NCI-H345 treated with DMSO at 0.1 percent for 48 hours (cell line): ENCODE data around the gene GNG12.

Source experiments
- DNase-seq: peaks from one replicate; lab custom pipeline; 2025; ENCODE audit not compliant: unreplicated experiment; lab: John Stamatoyannopoulos, UW

GNG12 gene

GRCh38 chr1:67711158-67711854, 122.0 kb downstream of the GNG12 start:
- no peak for DNase-seq

- no peak for DNase-seq
Observed at GRCh38 chr1:67710417-67710816, 122.8 kb downstream of the GNG12 start.

GRCh38 chr1:67708606-67709005, 124.7 kb downstream of the GNG12 start:
- DNase-seq = no peak

- no peak for DNase-seq
Observed at GRCh38 chr1:67705735-67706453, 127.4 kb downstream of the GNG12 start.

GRCh38 chr1:67704351-67704750, 128.9 kb downstream of the GNG12 start:
- no peak for DNase-seq

DNA sequence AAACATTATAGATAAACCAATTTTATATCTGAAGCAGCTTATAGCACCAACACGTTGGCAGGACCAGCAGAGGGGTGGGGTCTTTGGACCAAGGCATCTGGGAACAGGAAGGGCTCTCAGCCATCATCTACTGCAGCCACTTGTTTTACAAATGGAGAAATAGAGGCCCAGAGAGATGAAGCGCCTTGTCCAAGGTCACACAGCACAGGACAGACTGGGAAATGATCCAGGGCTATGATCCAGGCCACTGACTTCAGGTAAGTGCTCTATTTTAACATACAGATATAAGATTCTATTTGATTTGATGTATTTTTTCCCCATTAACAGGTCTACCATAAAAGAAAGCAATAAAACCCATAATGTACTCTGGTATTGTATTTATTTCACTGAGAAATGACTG, 131.4 kb downstream of the GNG12 start:
- DNase-seq = no peak

GRCh38 chr1:67700692-67701410, 132.4 kb downstream of the GNG12 start:
- no peak for DNase-seq

GRCh38 chr1:67700220-67700619, 133.0 kb downstream of the GNG12 start:
- DNase-seq = no peak

DNA sequence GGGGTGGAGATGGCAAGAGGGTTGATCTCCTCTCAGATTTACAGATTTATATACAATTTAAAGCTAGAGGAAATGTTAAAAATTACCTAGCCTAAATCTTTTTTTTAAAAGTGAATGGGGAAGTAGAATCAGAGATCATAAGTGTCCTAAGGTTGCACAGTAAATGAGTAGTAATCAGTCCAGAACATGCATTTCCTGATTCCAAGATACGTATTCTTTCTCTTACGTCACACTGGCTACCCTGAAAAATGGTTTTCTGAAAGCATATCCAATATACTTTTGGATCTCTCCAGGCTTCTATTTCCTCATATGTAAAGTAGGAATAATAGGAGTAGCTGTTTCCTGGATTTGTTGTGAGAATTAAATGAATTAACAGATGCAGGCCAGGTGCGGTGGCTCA, 136.6 kb downstream of the GNG12 start:
- DNase-seq = no peak

DNA sequence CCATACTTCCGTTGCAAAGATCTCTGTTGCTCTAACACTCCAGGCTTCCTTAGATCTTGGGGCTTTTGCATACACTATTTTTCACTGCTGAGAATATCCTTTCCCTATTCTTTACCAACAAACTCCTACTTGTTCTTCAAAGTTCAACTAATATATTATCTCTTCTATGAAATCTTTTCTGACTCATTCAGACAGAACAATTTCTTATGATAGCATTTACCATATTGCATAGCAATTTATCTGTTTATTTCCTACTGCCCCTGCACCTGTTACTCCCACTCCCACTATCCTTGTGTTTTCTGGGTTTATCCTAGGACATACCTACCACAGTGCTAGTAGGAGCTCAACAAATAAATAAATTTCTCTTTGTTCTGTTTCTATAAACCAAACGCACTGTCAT, 137.3 kb downstream of the GNG12 start:
- DNase-seq = no peak

DNA sequence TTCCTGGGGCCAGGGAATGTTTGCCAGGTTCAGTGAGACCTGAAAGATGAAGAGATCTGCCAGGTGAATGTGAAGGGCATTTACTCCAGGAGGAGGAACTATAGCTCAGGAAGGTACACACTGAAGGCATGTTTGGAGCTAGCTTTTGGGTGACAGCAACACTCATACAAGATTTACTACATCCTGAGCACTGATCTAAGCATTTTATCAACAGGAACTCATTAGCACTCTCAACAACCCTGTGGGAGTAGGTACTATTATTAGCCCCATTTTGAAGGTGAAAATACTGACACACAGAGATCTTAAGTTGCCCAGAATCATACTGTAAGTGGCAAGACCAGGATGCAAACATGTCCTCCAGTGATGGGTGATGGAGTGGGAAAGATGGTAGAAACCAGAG, 141.6 kb downstream of the GNG12 start:
- DNase-seq = no peak

- DNase-seq = no peak
Observed at GRCh38 chr1:67690411-67690810, 142.9 kb downstream of the GNG12 start.

GRCh38 chr1:67690018-67690363, 143.3 kb downstream of the GNG12 start:
- DNase-seq = no peak

DNA sequence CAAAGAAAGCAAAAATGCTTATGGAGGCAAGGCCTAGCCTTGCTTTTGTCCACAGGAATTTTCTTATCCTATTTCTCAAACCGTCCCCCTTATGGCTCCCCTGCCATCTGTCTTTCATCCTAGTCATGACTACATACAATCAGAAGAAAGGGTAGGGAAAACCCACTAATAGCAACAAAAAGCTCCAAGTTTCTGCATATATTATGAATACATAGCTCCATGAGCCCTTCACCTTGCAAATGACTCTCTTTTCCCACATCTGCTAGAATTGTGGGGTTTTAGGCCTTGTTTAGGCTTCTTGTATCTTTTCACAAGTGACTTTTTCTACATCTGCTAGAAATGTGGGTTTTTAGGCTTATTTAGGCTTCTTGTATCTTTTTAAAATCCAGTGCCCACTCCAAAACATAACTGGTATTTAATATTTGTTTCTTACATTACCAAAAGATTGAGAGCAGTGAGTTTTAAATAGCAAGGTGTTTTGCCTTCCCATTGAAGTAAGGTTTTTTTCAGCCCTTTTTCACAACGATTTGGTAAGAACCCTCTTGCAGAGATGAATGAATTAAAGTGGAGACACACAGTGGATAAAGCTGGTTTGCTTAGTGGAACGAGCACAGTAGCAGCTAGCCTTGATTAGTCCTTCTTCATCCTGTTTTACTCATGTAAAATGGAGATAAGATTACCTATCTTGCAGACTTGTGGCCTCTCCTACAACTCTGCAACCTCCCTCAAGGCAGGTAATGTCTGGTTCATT, 143.8 kb downstream of the GNG12 start:
- DNase-seq = no peak

DNA sequence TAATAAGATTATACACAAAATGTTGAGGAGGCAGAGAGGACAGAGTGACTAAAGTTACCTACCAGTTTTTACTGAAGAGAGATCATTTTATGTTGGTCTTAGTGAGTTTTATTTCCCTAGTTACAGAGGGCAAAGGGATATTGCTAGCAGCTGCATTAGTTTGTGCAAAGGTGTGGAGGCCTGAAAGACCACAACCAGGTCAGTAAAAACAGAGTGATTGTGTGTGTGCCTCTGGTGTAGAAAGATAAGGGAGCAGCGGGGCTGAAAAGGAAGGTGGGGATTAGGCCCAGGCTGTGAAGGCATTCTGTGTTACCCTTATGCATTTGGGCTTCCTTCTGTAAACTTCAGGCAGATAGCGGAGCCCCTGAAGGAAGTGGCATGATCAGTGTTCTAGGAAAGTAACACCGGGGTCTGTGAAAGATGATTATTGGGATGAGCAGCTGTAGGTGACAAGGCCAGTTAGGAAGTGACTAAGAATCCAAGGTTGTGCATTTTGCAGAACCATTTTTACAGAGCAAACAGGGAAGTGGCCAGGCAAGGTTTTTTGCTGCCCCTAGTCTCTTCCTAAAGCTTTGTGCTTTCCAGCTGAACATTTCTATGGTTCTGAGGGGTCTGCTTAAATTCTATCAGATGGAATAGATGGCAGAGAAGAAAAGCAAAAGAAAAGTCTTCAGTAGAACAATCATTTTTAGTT, 144.6 kb downstream of the GNG12 start:
- no peak for DNase-seq

DNA sequence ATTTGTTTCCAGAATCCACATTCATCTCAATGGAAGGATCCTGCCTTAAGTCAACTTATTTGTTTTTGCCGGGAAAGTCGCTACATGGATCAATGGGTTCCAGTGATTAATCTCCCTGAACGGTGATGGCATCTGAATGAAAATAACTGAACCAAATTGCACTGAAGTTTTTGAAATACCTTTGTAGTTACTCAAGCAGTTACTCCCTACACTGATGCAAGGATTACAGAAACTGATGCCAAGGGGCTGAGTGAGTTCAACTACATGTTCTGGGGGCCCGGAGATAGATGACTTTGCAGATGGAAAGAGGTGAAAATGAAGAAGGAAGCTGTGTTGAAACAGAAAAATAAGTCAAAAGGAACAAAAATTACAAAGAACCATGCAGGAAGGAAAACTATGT, 145.6 kb downstream of the GNG12 start:
- no peak for DNase-seq

- no peak for DNase-seq
Observed at GRCh38 chr1:67687198-67687545, 146.1 kb downstream of the GNG12 start.

GRCh38 chr1:67686267-67687197, 146.7 kb downstream of the GNG12 start:
- DNase-seq = peak; percentile 76

DNA sequence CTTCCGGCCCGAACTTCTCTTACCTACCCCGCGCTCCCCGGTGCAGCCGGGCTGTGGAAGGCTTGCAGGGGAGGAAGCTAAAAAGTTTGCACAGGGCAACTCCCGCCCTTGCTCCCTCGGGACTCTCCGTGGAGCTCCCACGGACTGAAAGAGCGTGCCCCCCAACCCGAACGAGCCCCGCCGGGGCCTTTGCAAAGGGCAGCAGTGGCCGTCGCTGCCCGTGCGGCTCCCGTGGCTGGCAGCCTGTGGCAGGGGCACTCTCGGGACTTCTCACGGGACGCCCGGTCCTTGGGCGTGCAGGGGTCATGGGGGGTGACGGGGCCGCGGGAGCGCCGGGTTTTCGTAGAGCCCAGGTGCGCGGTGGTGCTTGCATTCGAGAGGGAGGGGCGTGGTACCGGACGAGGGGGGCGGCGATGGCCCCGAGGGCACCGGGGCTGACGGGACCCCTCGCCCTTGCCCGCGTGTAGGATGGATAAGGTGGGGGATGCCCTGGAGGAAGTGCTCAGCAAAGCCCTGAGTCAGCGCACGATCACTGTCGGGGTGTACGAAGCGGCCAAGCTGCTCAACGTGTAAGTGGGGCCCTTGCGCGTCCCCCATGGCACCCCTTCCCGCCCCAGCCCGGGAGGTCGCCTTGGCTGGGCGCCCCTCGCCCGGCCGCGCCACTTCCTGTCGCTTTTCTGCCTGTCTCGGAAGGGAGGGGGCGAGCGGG, 147.6 kb downstream of the GNG12 start:
- DNase-seq = no peak
